HepG2 (cell line): ENCODE results near the gene RBM34. TPM values are rescaled to one million over a fixed set of nuclear protein-coding genes. Genes with fewer than 3 reads are reported as not detected.

ENCODE experiments used
- ATAC-seq: fragments of 200-7000 bp; cut with Tn5 transposase; 3 replicates; pipeline ENCODE4 v1.9.1; 2020; ENCODE audit warnings: mild to moderate bottlenecking, moderate library complexity
- BruUV-seq: library from RNA; stranded (reverse); fragments of 400-500 nt; replicated peaks from 2 replicates; lab custom pipeline; 2021; lab: Mats Ljungman, UMichigan
- CTCF ChIA-PET: fragments of 300-600 bp; formaldehyde crosslinking; extraction: SDS; loops from one replicate; lab custom pipeline; 2021; ENCODE audit warnings: low total read pairs, inconsistent platforms, low intra/inter-chr PET ratio; lab: Yijun Ruan, JAX
- POLR2A ChIA-PET: fragments of 350-600 bp; sonication (Branson Sonifier 250); formaldehyde crosslinking; loops from one replicate; lab custom pipeline; 2020; ENCODE audit warnings: antibody characterized with exemption, inconsistent platforms; lab: Yijun Ruan, JAX
- DNase-seq: peaks from one replicate; pipeline ENCODE4 v3.0.0-alpha.2; 2015; ENCODE audit warnings: low spot score
- FAIRE-seq: peaks from 3 replicates; lab custom pipeline; 2011; peaks lifted over from hg19 to GRCh38; lab: Jason Lieb, UNC
- H2AFZ ChIP-seq: one replicate; pipeline ENCODE4 v1.6.1; 2011; ENCODE audit warnings: low read length, inconsistent platforms
- H3K27ac ChIP-seq: fragments of 300-600 bp; 3 replicates; pipeline ENCODE4 v1.8.0; 2011; ENCODE audit warnings: mixed run types, mild to moderate bottlenecking, mixed read lengths, low read length, inconsistent platforms; ENCODE audit not compliant: insufficient read depth; ENCODE audit errors: extremely low read length
- H3K27me3 ChIP-seq, 2 experiments: fragments of 200-600 bp in 1 of 2; 2 replicates in 1 of 2; 3 replicates in 1 of 2; pipeline versions ENCODE4 v1.6.0 to v1.8.0; 2011; ENCODE audit warnings: low read length in 2 of 2, mild to moderate bottlenecking in 2 of 2, moderate library complexity in 2 of 2, inconsistent platforms in 1 of 2; ENCODE audit not compliant: insufficient read depth in 2 of 2, control insufficient read depth in 1 of 2
- H3K36me3 ChIP-seq, 2 experiments: fragments of 200-600 bp in 1 of 2; replicated peaks in 1 of 2; 2 replicates in 1 of 2; 3 replicates in 1 of 2; pipeline versions ENCODE4 v1.5.1 to v1.8.0; 2011; ENCODE audit warnings: low read length in 2 of 2, inconsistent platforms in 1 of 2; ENCODE audit not compliant: insufficient read depth in 2 of 2, control insufficient read depth in 1 of 2
- H3K4me1 ChIP-seq: 2 replicates; pipeline ENCODE4 v1.5.1; 2012; ENCODE audit warnings: low read length, inconsistent platforms; ENCODE audit not compliant: insufficient read depth
- H3K4me2 ChIP-seq: 2 replicates; pipeline ENCODE4 v1.6.0; 2011; ENCODE audit warnings: low read depth, low read length, inconsistent platforms
- H3K4me3 ChIP-seq, 3 experiments: fragments of 200-600 bp in 1 of 3; sonication (generic), shearing (Covaris generic) in 1 of 3; replicated peaks in 1 of 3; 2 replicates each; pipeline ENCODE4 v1.5.1; 2011 to 2016; ENCODE audit warnings: low read length in 3 of 3, inconsistent platforms in 2 of 3, low read depth in 2 of 3, mild to moderate bottlenecking in 2 of 3, control low read depth in 1 of 3, mixed read lengths in 1 of 3; ENCODE audit not compliant: insufficient read depth in 1 of 3
- H3K79me2 ChIP-seq: one replicate; pipeline ENCODE4 v1.6.1; 2011; ENCODE audit warnings: low read length, inconsistent platforms; ENCODE audit not compliant: insufficient read depth
- H3K9ac ChIP-seq: 2 replicates; pipeline ENCODE4 v1.6.0; 2011; ENCODE audit warnings: mild to moderate bottlenecking, low read depth, low read length, inconsistent platforms; ENCODE audit not compliant: insufficient read depth
- H3K9me3 ChIP-seq: 2 replicates; pipeline ENCODE4 v1.5.1; 2012; ENCODE audit warnings: mild to moderate bottlenecking, low read length
- H4K20me1 ChIP-seq: 2 replicates; pipeline ENCODE4 v1.6.0; 2011; ENCODE audit warnings: inconsistent platforms, mild to moderate bottlenecking, low read length, moderate library complexity; ENCODE audit not compliant: insufficient read depth
- CHD4 ChIP-seq: fragments of 200-600 bp; sonication (generic); IDR thresholded peaks from 2 replicates; pipeline ENCODE4 v1.7.0; 2017; ENCODE audit warnings: mild to moderate bottlenecking, low read length, borderline replicate concordance
- EEA1 ChIP-seq: sonication (generic); formaldehyde crosslinking; IDR thresholded peaks from 2 replicates; pipeline ENCODE4 v1.5.1; 2020; ENCODE audit warnings: mild to moderate bottlenecking, missing genetic modification reagents, borderline replicate concordance
- NCOA2 ChIP-seq: sonication (generic); formaldehyde crosslinking; IDR thresholded peaks from 2 replicates; pipeline ENCODE4 v1.8.0; 2022; ENCODE audit warnings: inconsistent platforms
- NFRKB ChIP-seq: fragments of 450-650 bp; IDR thresholded peaks from 2 replicates; pipeline ENCODE4 v1.6.1; 2017
- RARG ChIP-seq: sonication (generic); formaldehyde crosslinking; IDR thresholded peaks from 2 replicates; pipeline ENCODE4 v1.4.0; 2020; ENCODE audit warnings: low read depth, mild to moderate bottlenecking, missing genetic modification reagents
- ZFP82 ChIP-seq: sonication (generic); formaldehyde crosslinking; IDR thresholded peaks from 2 replicates; pipeline ENCODE4 v1.5.1; 2020; ENCODE audit warnings: mild to moderate bottlenecking, missing genetic modification reagents, borderline replicate concordance
- ZNF10 ChIP-seq: sonication (generic); formaldehyde crosslinking; IDR thresholded peaks from 2 replicates; pipeline ENCODE4 v1.4.0; 2020; ENCODE audit warnings: mild to moderate bottlenecking, low read depth, missing genetic modification reagents, borderline replicate concordance
- ZNF607 ChIP-seq: sonication (generic); formaldehyde crosslinking; IDR thresholded peaks from 2 replicates; pipeline ENCODE4 v1.5.1; 2020; ENCODE audit warnings: missing genetic modification reagents, mild to moderate bottlenecking, borderline replicate concordance
- ZNF781 ChIP-seq: sonication (generic); formaldehyde crosslinking; IDR thresholded peaks from 2 replicates; pipeline ENCODE4 v1.5.1; 2020; ENCODE audit warnings: borderline replicate concordance, mild to moderate bottlenecking, missing genetic modification reagents; ENCODE audit errors: not compliant biosample characterization
- ZNF790 ChIP-seq: sonication (generic); formaldehyde crosslinking; IDR thresholded peaks from 2 replicates; pipeline ENCODE4 v1.8.0; 2022; ENCODE audit warnings: missing genetic modification reagents, mild to moderate bottlenecking, borderline replicate concordance
- WGBS: methylation state at CpG from one replicate; pipeline ENCODE4 v1.1.6; 2017; ENCODE audit warnings: low lambda C conversion rate; 5-methylcytosine and 5-hydroxymethylcytosine counted together
- in situ Hi-C: cut with HindIII; loops from 2 replicates; pipeline ENCODE4 v1.10.0; 2017; ENCODE audit warnings: low pct_unique_long_range_greater_than_20kb; ENCODE audit not compliant: extremely low pct_ligation_motif_present
- intact Hi-C: fragments of 100-400 bp; cut with micrococcal nuclease; formaldehyde crosslinking; loops from one replicate; pipeline ENCODE4 v1.10.0; 2022; ENCODE audit not compliant: unreplicated experiment
- polyA plus RNA-seq, 8 experiments: library from polyadenylated mRNA; depleted of rRNA in 3 of 8; stranded (reverse) in 7 of 8; unstranded in 1 of 8; fragments of >200 nt; fragmentation: Illumina TruSeq in 4 of 8; extraction: Trizol in 4 of 8; gene quantifications; 2 replicates each; pipeline versions ENCODE4 v1.2.1 to v1.2.3, GENCODE V29; 2011 to 2016; ENCODE audit warnings: low read depth in 4 of 8, missing spikeins in 1 of 8, mixed read lengths in 1 of 8; ENCODE audit not compliant: insufficient read depth in 1 of 8
- total RNA-seq, 5 experiments: library from RNA; depleted of rRNA; stranded (reverse); fragments of >200 nt; fragmentation: Illumina TruSeq; extraction: Trizol; gene quantifications; 2 replicates each; pipeline ENCODE4 v1.2.3, GENCODE V29; 2016; ENCODE audit warnings: low read depth in 1 of 5
- TF ChIP-seq, protein P1 (sequence below): sonication (generic); formaldehyde crosslinking; IDR thresholded peaks from 2 replicates; pipeline ENCODE4 v1.9.0; 2021; ENCODE audit warnings: missing genetic modification reagents, mild to moderate bottlenecking, borderline replicate concordance
- TF ChIP-seq, protein P2 (sequence below): sonication (generic); formaldehyde crosslinking; IDR thresholded peaks from 2 replicates; pipeline ENCODE4 v1.5.1; 2020; ENCODE audit warnings: missing genetic modification reagents, mild to moderate bottlenecking, borderline replicate concordance

RBM34 gene
- total and polyA plus RNA-seq, 2 of the 13 experiments (the other 11 are each of a cell fraction or from before 2014, with no cell fraction given), result 34.7 to 73.0 TPM

DNA sequence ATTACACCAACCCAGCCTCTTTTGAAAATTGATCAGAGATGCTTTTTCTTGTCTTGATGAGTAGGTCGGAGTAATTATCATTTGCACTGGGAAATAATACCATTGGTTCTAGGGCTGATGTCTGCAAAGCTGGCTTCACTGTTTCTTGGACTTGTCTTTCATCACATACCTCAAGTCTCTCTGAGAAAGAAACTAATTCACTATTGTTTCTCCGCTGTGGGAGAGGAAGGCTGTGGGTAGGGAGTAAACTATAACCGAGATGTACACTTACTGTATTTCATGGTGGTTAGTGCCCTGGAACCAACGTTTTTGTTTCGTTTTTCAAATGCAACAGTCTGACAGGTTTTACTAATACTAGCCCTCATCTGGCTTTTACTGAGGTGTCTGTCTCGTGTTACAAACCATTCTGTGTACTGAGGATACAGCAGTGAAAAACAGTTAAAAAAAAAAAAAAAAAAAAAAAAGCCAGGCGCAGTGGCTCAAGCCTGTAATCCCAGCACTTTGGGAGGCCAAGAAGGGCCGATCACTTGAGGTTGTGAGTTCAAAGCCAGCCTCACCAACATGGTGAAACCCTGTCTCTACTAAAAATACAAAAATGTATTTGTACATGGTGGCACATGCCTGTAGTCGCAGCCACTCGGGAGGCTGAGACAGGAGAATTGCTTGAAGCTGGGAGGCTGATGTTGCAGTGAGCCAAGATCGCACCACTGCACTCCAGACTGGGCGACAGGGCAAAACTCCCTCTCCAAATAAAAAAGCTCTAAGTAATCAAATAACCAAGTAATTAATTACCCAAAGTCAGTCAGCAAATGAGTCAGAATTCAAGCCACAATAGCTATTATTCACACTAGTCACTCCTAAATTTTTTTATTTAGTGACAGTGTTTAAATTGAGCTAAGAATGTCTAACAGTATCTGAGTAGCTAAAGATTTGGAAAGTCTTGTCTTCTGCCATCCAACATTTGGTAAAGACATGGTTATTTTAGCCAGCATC, 55.7 kb downstream of the RBM34 start (continued):
- TF ChIP-seq, protein P1, sequence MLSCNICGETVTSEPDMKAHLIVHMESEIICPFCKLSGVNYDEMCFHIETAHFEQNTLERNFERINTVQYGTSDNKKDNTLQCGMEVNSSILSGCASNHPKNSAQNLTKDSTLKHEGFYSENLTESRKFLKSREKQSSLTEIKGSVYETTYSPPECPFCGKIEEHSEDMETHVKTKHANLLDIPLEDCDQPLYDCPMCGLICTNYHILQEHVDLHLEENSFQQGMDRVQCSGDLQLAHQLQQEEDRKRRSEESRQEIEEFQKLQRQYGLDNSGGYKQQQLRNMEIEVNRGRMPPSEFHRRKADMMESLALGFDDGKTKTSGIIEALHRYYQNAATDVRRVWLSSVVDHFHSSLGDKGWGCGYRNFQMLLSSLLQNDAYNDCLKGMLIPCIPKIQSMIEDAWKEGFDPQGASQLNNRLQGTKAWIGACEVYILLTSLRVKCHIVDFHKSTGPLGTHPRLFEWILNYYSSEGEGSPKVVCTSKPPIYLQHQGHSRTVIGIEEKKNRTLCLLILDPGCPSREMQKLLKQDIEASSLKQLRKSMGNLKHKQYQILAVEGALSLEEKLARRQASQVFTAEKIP (CRISPR knock-in tag), result no peak
- no peak for TF ChIP-seq ZNF10

DNA sequence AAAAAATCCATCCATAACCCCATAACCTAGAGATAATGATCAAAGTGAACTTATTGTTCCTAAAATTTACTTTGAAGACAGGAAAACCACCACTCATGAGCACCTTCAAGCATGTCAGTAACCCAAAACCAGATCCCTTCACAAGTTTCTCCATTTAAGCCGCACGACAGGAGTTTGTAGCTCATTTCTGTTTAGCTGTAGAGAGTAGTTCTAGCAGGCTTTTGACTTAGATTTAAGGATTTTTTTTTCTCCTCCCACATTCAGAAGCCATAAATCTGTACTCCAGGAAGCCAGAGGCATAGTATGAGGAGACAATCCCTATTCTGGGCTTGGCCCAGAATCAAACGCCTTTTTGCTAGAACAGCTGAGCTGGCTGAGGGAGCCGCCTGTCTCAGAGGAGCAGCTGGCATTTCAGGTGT, 58.0 kb downstream of the RBM34 start:
- ATAC-seq, result no peak
- H3K27me3 ChIP-seq, result no peaks in the 10 kb centered on the region
- H3K27ac ChIP-seq, result no peak overlapping the region
- intact Hi-C loops, result loop anchor here (5.0 to 10.0 kb wide), 2 partner anchors 62 to 314 kb away; partner anchors contain the start of gene RBM34
- no peak overlapping the region for H2AFZ ChIP-seq
- TF ChIP-seq ZFP82 (CRISPR knock-in tag) (no peak), ZNF790 (CRISPR knock-in tag) (no peak), CHD4 (no peak), ZNF607 (no peak), NFRKB (no peak), NCOA2 (CRISPR knock-in tag) (no peak), ZNF781 (CRISPR knock-in tag) (no peak), RARG (CRISPR knock-in tag) (no peak), EEA1 (CRISPR knock-in tag) (no peak)
- TF ChIP-seq, protein P2, sequence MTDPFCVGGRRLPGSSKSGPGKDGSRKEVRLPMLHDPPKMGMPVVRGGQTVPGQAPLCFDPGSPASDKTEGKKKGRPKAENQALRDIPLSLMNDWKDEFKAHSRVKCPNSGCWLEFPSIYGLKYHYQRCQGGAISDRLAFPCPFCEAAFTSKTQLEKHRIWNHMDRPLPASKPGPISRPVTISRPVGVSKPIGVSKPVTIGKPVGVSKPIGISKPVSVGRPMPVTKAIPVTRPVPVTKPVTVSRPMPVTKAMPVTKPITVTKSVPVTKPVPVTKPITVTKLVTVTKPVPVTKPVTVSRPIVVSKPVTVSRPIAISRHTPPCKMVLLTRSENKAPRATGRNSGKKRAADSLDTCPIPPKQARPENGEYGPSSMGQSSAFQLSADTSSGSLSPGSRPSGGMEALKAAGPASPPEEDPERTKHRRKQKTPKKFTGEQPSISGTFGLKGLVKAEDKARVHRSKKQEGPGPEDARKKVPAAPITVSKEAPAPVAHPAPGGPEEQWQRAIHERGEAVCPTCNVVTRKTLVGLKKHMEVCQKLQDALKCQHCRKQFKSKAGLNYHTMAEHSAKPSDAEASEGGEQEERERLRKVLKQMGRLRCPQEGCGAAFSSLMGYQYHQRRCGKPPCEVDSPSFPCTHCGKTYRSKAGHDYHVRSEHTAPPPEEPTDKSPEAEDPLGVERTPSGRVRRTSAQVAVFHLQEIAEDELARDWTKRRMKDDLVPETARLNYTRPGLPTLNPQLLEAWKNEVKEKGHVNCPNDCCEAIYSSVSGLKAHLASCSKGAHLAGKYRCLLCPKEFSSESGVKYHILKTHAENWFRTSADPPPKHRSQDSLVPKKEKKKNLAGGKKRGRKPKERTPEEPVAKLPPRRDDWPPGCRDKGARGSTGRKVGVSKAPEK, result no peak
- TF ChIP-seq, all 625 proteins: peak for 0
- CTCF ChIA-PET, result no interaction called here
- no peak for DNase-seq
- no peaks in the 10 kb centered on the region for H3K79me2 ChIP-seq
- peaks cover 47% of the 10 kb centered on the region for H3K4me1 ChIP-seq
- in situ Hi-C loops, result loop anchor here (5.0 kb wide), 1 partner anchor 314 kb away; no protein-coding TSS in a partner anchor
- no peak overlapping the region for H3K4me2 ChIP-seq
- 95% methylated on average over 4 of the region's 4 CpGs for WGBS
- H3K9ac ChIP-seq, result no peak overlapping the region
- BruUV-seq, result no TSS peak
- peaks cover 7% of the 10 kb centered on the region; the same call in 1 of the 2 replicates for H4K20me1 ChIP-seq
- FAIRE-seq, result no peak
- no peaks in the 10 kb centered on the region for H3K9me3 ChIP-seq
- POLR2A ChIA-PET, result interaction anchor here (1.1 kb wide), 1 partner anchor 379 kb away, joined by 3 read pairs; no protein-coding TSS in a partner anchor
- H3K4me3 ChIP-seq, result no peak overlapping the region
- H3K36me3 ChIP-seq, result peaks cover 0 to 3% of the 10 kb centered on the region in 2 experiments; a peak in 2 of 5 replicates
